Neural cell (in vitro differentiated cells): ENCODE data around the gene RAMP3. TPM values are rescaled to one million over a fixed set of nuclear protein-coding genes. Genes with fewer than 3 reads are reported as not detected.

Experiments used
- H2AFZ ChIP-seq: fragments of 200-600, 300-800 bp; sonication (generic), shearing (Covaris generic); 2 replicates; pipeline ENCODE4 v1.6.0; 2014; ENCODE audit warnings: low read depth, mild to moderate bottlenecking, antibody characterized with exemption, low read length, moderate library complexity
- H3F3A ChIP-seq: fragments of 200-600 bp; shearing (Covaris generic); 2 replicates; pipeline ENCODE4 v1.6.1; 2016; ENCODE audit warnings: mild to moderate bottlenecking, moderate library complexity, mixed read lengths, antibody characterized with exemption, low read length; ENCODE audit not compliant: insufficient read depth, poor library complexity, severe bottlenecking
- H3K27ac ChIP-seq: fragments of 200-600, 300-800 bp; sonication (generic), shearing (Covaris generic); 2 replicates; pipeline ENCODE4 v1.5.1; 2014; ENCODE audit warnings: mild to moderate bottlenecking, low read length, moderate library complexity
- H3K27me3 ChIP-seq: fragments of 300-800, 200-600 bp; sonication (generic), shearing (Covaris generic); 2 replicates; pipeline ENCODE4 v1.6.0; 2014; ENCODE audit warnings: mild to moderate bottlenecking, low read depth, low read length, moderate library complexity; ENCODE audit not compliant: insufficient read depth
- H3K36me3 ChIP-seq: fragments of 300-800, 200-600 bp; sonication (generic), shearing (Covaris generic); 2 replicates; pipeline ENCODE4 v1.5.1; 2014; ENCODE audit warnings: mild to moderate bottlenecking, antibody characterized with exemption, low read length, moderate library complexity; ENCODE audit not compliant: insufficient read depth
- H3K4me2 ChIP-seq: fragments of 300-800, 200-600 bp; sonication (generic), shearing (Covaris generic); 2 replicates; pipeline ENCODE4 v1.6.0; 2014; ENCODE audit warnings: mild to moderate bottlenecking, low read length
- H3K4me3 ChIP-seq: fragments of 300-800, 200-600 bp; sonication (generic), shearing (Covaris generic); 2 replicates; pipeline ENCODE4 v1.5.1; 2014; ENCODE audit warnings: mild to moderate bottlenecking, low read length, moderate library complexity
- H3K79me2 ChIP-seq: fragments of 200-600 bp; shearing (Covaris generic); replicated peaks from 2 replicates; pipeline ENCODE4 v1.6.0; 2014; ENCODE audit warnings: mild to moderate bottlenecking, low read length, moderate library complexity; ENCODE audit not compliant: insufficient read depth
- H3K9ac ChIP-seq: fragments of 300-800, 200-600 bp; sonication (generic), shearing (Covaris generic); 2 replicates; pipeline ENCODE4 v1.6.1; 2016; ENCODE audit warnings: mild to moderate bottlenecking, low read length, mixed read lengths
- H3K9me2 ChIP-seq: fragments of 200-600 bp; shearing (Covaris generic); 2 replicates; pipeline ENCODE4 v1.6.1; 2016; ENCODE audit warnings: mild to moderate bottlenecking, low read length, mixed read lengths; ENCODE audit not compliant: insufficient read depth
- H3K9me3 ChIP-seq: fragments of 200-600, 300-800 bp; sonication (generic), shearing (Covaris generic); 2 replicates; pipeline ENCODE4 v1.6.1; 2016; ENCODE audit warnings: mild to moderate bottlenecking, mixed run types, low read length, moderate library complexity, mixed read lengths
- H4K20me1 ChIP-seq: fragments of 200-600 bp; shearing (Covaris generic); 2 replicates; pipeline ENCODE4 v1.6.1; 2016; ENCODE audit warnings: mild to moderate bottlenecking, mixed run types; ENCODE audit not compliant: insufficient read depth
- CTCF ChIP-seq: fragments of 450-650 bp; IDR thresholded peaks from 2 replicates; pipeline ENCODE4 v1.5.1; 2014; ENCODE audit warnings: antibody characterized with exemption, mild to moderate bottlenecking, moderate library complexity; ENCODE audit not compliant: poor library complexity, severe bottlenecking
- EP300 ChIP-seq: fragments of 450-650 bp; conservative IDR thresholded peaks from 2 replicates; pipeline ENCODE4 v1.6.1; 2014; ENCODE audit warnings: antibody characterized with exemption, mild to moderate bottlenecking, moderate library complexity; ENCODE audit not compliant: poor library complexity, severe bottlenecking
- EZH2 ChIP-seq: fragments of 200-600, 300-800 bp; shearing (Covaris generic), sonication (generic); IDR thresholded peaks from 2 replicates; pipeline ENCODE4 v1.6.1; 2014; ENCODE audit warnings: antibody characterized with exemption, low read length, borderline replicate concordance, mild to moderate bottlenecking; ENCODE audit not compliant: insufficient read depth, poor library complexity, severe bottlenecking
- MXI1 ChIP-seq: fragments of 450-650 bp; conservative IDR thresholded peaks from 2 replicates; pipeline ENCODE4 v1.6.1; 2014; ENCODE audit warnings: antibody characterized with exemption, mild to moderate bottlenecking; ENCODE audit not compliant: poor library complexity, severe bottlenecking
- POLR2AphosphoS5 ChIP-seq: IDR thresholded peaks from 2 replicates; pipeline ENCODE4 v1.6.1; 2012
- RAD21 ChIP-seq: fragments of 450-650 bp; conservative IDR thresholded peaks from 2 replicates; pipeline ENCODE4 v1.6.1; 2014; ENCODE audit warnings: antibody characterized with exemption, mild to moderate bottlenecking, moderate library complexity
- SMC3 ChIP-seq: fragments of 450-650 bp; conservative IDR thresholded peaks from 2 replicates; pipeline ENCODE4 v1.6.1; 2014; ENCODE audit warnings: antibody characterized with exemption, mild to moderate bottlenecking, moderate library complexity; ENCODE audit not compliant: poor library complexity
- TAF1 ChIP-seq: IDR thresholded peaks from 2 replicates; pipeline ENCODE4 v1.6.1; 2012; ENCODE audit warnings: low read depth
- polyA plus RNA-seq: library from polyadenylated mRNA; depleted of rRNA; stranded (reverse); fragments of >200 nt; gene quantifications from 2 replicates; pipeline ENCODE4 v1.2.3, GENCODE V29; 2014
- TF ChIP-seq, protein P1 (sequence below): IDR thresholded peaks from 2 replicates; pipeline ENCODE4 v1.6.1; 2012; ENCODE audit warnings: borderline replicate concordance

RAMP3 gene
- polyA plus RNA-seq, 1 donor from 2014 or later: not detected

DNA sequence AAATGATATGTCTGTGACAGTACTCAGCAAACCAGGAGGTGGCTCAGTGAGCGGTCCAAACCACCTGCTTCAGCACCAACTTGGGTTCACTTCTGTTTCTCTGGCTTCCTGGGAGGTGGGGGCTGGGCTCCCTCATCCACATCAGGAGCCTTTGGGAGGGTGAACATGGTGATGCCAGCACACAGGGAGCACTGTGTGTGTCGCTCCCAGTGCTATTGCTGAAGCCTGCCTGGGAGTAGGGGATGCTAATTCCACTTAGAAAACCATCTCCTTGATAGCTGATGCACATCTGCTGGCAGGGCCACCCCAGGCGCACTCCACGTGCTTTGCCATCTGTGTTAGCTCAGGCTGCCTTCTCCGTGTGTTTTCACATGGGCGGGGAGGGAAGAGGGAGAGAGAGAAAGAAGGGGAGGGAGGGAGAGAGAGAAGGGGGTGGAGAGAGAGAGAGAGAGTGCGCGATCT is 58.0 kb downstream of the RAMP3 start:
- Histone ChIP-seq H3K9me2 (no peaks in the 10 kb centered on the region), H3K27me3 (no peaks in the 10 kb centered on the region), H3K9me3 (no peaks in the 10 kb centered on the region), H3K4me2 (no peak overlapping the region), H3K4me3 (no peak overlapping the region), H3K36me3 (no peaks in the 10 kb centered on the region), H3K27ac (no peak overlapping the region), H3F3A (no peaks in the 10 kb centered on the region), H3K79me2 (no peaks in the 10 kb centered on the region), H4K20me1 (no peaks in the 10 kb centered on the region), H3K9ac (no peak overlapping the region), H2AFZ (no peak overlapping the region)
- no peak for TF ChIP-seq SMC3
- TF ChIP-seq, protein P1, sequence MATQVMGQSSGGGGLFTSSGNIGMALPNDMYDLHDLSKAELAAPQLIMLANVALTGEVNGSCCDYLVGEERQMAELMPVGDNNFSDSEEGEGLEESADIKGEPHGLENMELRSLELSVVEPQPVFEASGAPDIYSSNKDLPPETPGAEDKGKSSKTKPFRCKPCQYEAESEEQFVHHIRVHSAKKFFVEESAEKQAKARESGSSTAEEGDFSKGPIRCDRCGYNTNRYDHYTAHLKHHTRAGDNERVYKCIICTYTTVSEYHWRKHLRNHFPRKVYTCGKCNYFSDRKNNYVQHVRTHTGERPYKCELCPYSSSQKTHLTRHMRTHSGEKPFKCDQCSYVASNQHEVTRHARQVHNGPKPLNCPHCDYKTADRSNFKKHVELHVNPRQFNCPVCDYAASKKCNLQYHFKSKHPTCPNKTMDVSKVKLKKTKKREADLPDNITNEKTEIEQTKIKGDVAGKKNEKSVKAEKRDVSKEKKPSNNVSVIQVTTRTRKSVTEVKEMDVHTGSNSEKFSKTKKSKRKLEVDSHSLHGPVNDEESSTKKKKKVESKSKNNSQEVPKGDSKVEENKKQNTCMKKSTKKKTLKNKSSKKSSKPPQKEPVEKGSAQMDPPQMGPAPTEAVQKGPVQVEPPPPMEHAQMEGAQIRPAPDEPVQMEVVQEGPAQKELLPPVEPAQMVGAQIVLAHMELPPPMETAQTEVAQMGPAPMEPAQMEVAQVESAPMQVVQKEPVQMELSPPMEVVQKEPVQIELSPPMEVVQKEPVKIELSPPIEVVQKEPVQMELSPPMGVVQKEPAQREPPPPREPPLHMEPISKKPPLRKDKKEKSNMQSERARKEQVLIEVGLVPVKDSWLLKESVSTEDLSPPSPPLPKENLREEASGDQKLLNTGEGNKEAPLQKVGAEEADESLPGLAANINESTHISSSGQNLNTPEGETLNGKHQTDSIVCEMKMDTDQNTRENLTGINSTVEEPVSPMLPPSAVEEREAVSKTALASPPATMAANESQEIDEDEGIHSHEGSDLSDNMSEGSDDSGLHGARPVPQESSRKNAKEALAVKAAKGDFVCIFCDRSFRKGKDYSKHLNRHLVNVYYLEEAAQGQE: no peak
- TF ChIP-seq EZH2: no peak
- no peak for TF ChIP-seq POLR2AphosphoS5
- TF ChIP-seq TAF1: no peak

DNA sequence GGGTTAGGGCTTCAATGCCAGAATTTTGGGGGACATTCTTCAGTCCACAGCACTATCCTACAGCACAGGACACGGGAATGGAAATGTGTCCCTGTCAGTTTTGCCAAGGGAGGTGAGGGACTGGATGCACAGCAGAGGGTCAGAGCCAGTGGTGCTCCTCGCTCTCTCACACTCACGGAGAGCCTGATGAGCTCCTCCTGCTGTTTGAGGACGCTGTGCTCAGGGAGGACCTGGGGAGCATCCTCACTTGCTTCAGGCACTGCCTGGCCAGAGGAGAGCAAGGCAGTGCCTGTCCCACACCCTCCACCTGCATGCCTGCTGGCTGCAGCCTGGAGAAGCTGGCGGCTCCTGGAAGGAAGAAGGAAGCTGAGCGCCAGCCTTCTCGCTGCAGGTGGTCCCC is 58.6 kb downstream of the RAMP3 start:
- Histone ChIP-seq H3K9me2 (no peaks in the 10 kb centered on the region), H3F3A (no peaks in the 10 kb centered on the region), H3K9me3 (no peaks in the 10 kb centered on the region), H3K36me3 (no peaks in the 10 kb centered on the region), H3K79me2 (no peaks in the 10 kb centered on the region), H3K4me3 (no peak overlapping the region), H4K20me1 (no peaks in the 10 kb centered on the region), H3K4me2 (no peak overlapping the region), H2AFZ (no peak overlapping the region), H3K27me3 (no peaks in the 10 kb centered on the region), H3K9ac (no peak overlapping the region), H3K27ac (no peak overlapping the region)
- no peak for TF ChIP-seq RAD21
- TF ChIP-seq POLR2AphosphoS5: no peak

DNA sequence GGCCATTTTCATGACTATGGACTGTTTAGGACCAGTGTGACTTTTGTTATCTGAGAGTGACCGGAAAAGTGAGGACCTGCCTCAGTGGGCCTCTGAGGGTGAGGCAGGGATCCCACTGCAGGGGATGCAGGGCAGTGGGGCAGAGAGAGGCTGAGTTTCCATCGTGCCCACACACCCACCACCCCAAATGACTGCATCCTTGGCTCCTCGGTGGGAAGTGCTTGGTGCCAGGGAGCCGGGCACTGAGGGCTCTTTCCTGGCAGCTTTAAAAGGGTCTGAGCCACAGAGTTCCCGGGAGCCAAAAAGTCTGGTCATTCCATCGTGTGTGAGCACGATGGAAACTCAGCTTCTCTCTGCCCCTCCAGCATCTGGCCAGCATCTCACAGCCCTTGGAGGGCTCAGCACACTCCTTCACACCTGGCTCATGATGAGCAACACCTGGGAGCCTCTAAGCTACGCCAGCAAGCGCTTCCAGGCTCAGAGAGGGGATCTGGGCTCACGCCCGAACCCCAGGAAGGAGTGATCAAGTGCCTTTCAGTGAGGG is 59.1 kb downstream of the RAMP3 start:
- no peaks in the 10 kb centered on the region for H3K79me2 ChIP-seq
- H3K36me3 ChIP-seq: no peaks in the 10 kb centered on the region
- H2AFZ ChIP-seq: no peak overlapping the region
- H3K27ac ChIP-seq: no peak overlapping the region
- no peaks in the 10 kb centered on the region for H3K27me3 ChIP-seq
- no peaks in the 10 kb centered on the region for H3K9me3 ChIP-seq
- H3F3A ChIP-seq: no peaks in the 10 kb centered on the region
- no peak overlapping the region for H3K4me2 ChIP-seq
- no peak overlapping the region for H3K4me3 ChIP-seq
- no peaks in the 10 kb centered on the region for H3K9me2 ChIP-seq
- TF ChIP-seq EP300: no peak
- TF ChIP-seq EZH2: no peak
- no peak for TF ChIP-seq SMC3
- TF ChIP-seq TAF1: no peak
- no peak for TF ChIP-seq RAD21
- TF ChIP-seq POLR2AphosphoS5: no peak
- TF ChIP-seq, protein P1: no peak
- no peak for TF ChIP-seq CTCF
- no peak for TF ChIP-seq MXI1
- H4K20me1 ChIP-seq: no peaks in the 10 kb centered on the region
- H3K9ac ChIP-seq: no peak overlapping the region
